ENCODE data around the gene BCR.

- no peak for TF ChIP-seq CTCF (IDR thresholded peaks at IDR 0.05)
- no peak for TF ChIP-seq POLR2AphosphoS5 (IDR thresholded peaks at IDR 0.05)
- no peak for TF ChIP-seq EP300 (IDR thresholded peaks at IDR 0.05)
- TF ChIP-seq POLR2A (IDR thresholded peaks at IDR 0.05) = no peak
Measured at GRCh38 chr22:23211622-23212021, 31.3 kb downstream of the BCR start.

Data from suprapubic skin (tissue), 4 donors.